ENCODE measurements around the gene PKN2. TPM values are rescaled to one million over a fixed set of nuclear protein-coding genes. Genes with fewer than 3 reads are reported as not detected.

PKN2 gene
- total RNA-seq, 1 experiment from 2014 or later, result 32.5 TPM

DNA sequence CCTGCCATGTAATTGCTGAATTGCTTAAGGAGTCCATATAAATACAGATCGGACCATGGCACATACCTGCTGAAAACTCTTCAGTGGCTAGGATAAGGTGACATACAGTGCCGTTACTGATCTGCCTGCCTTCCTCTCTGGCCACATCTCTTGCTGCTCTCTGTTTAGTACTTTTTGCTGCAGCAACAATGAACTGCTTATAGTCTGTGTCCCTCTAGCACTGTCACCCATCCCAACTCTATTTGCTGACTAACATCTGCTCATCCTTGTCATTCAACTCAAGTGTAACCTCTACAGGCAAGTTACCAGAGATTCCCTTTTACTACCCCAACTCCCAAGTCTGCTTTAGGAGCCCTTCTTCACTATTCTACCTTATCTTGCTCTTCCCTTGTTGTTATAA is 141.6 kb downstream of the PKN2 start:
- H4K8ac ChIP-seq (replicated peaks; ENCODE audit: insufficient read length, low read depth, low read length), result no peak overlapping the region
- H2BK120ac ChIP-seq (ENCODE audit: low read depth, low read length, poor library complexity, severe bottlenecking), result no peak overlapping the region
- H3K4ac ChIP-seq (ENCODE audit: low read depth, low read length), result no peak overlapping the region
- H4K20me1 ChIP-seq (ENCODE audit: control insufficient read depth, insufficient read depth, insufficient read length), result no peaks in the 10 kb centered on the region
- peak overlapping the region in 1 of 3 experiments; percentile 30; a peak in 1 of 7 replicates for H3K27ac Mint-ChIP-seq
- DNase-seq, result no peak
- no peak overlapping the region for H3K4me2 ChIP-seq (ENCODE audit: insufficient read depth, insufficient read length, low read length)
- H2BK15ac ChIP-seq (ENCODE audit: low read depth, low read length), result no peak overlapping the region
- H3K4me1 Mint-ChIP-seq, result peaks cover 8% of the 10 kb centered on the region in 2 experiments
- H2BK20ac ChIP-seq (ENCODE audit: low read depth, low read length, poor library complexity, severe bottlenecking), result no peak overlapping the region
- no peak overlapping the region for H3K23ac ChIP-seq (ENCODE audit: insufficient read length, low read depth, low read length)
- H3K79me2 ChIP-seq (ENCODE audit: insufficient read depth, low read length), result no peaks in the 10 kb centered on the region
- WGBS (ENCODE audit: extremely low coverage, insufficient read length, low lambda C conversion rate), result no CpG with 5 or more reads among the region's 2 CpGs
- H3K27me3 ChIP-seq (ENCODE audit: insufficient read depth, low read length), result no peaks in the 10 kb centered on the region
- H3K36me3 Mint-ChIP-seq (ENCODE audit: insufficient read depth in 1 of 3, low read depth in 3 of 3), result peaks cover 0 to 17% (median 8%) of the 10 kb centered on the region in 3 experiments; a peak in 4 of 7 replicates
- H4K5ac ChIP-seq (ENCODE audit: insufficient read length, low read depth, low read length), result no peak overlapping the region
- no peak overlapping the region for H2AK5ac ChIP-seq (ENCODE audit: insufficient read length, low read length)
- H3K4me1 ChIP-seq (ENCODE audit: insufficient read depth, low read length), result no peaks in the 10 kb centered on the region
- H2BK5ac ChIP-seq (ENCODE audit: insufficient read length, low read length), result no peak overlapping the region
- H3K14ac ChIP-seq (ENCODE audit: insufficient read depth, low read length), result no peak overlapping the region
- no peak overlapping the region for H3K4me3 Mint-ChIP-seq
- no peaks in the 10 kb centered on the region for H3K27me3 Mint-ChIP-seq (ENCODE audit: low read depth)
- H3K27ac ChIP-seq (ENCODE audit: insufficient read length, low read depth, low read length), result no peak overlapping the region
- H3T11ph ChIP-seq (ENCODE audit: low read length), result no peak overlapping the region
- TF ChIP-seq, protein P1, sequence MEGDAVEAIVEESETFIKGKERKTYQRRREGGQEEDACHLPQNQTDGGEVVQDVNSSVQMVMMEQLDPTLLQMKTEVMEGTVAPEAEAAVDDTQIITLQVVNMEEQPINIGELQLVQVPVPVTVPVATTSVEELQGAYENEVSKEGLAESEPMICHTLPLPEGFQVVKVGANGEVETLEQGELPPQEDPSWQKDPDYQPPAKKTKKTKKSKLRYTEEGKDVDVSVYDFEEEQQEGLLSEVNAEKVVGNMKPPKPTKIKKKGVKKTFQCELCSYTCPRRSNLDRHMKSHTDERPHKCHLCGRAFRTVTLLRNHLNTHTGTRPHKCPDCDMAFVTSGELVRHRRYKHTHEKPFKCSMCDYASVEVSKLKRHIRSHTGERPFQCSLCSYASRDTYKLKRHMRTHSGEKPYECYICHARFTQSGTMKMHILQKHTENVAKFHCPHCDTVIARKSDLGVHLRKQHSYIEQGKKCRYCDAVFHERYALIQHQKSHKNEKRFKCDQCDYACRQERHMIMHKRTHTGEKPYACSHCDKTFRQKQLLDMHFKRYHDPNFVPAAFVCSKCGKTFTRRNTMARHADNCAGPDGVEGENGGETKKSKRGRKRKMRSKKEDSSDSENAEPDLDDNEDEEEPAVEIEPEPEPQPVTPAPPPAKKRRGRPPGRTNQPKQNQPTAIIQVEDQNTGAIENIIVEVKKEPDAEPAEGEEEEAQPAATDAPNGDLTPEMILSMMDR (conservative IDR thresholded peaks at IDR 0.05), result no peak
- no peak overlapping the region for H3K56ac ChIP-seq (ENCODE audit: insufficient read length, low read depth, low read length)
- no peaks in the 10 kb centered on the region for H3K9me3 Mint-ChIP-seq
- no peak overlapping the region for H3K18ac ChIP-seq (ENCODE audit: insufficient read length, low read depth, low read length)
- no peak overlapping the region for H3K9ac ChIP-seq (ENCODE audit: extremely low read depth, insufficient read length, low read length)
- no peaks in the 10 kb centered on the region for H3K9me3 ChIP-seq (ENCODE audit: control insufficient read depth, low read depth, low read length)
- H3K23me2 ChIP-seq (ENCODE audit: insufficient read length, low read depth, low read length, poor library complexity, severe bottlenecking), result no peaks in the 10 kb centered on the region
- H2AFZ ChIP-seq (ENCODE audit: low read length), result no peak overlapping the region
- no peak overlapping the region for H2BK12ac ChIP-seq (ENCODE audit: insufficient read length, low read depth, low read length)
- H3K79me1 ChIP-seq (ENCODE audit: insufficient read depth, low read depth, low read length, poor library complexity, severe bottlenecking), result no peaks in the 10 kb centered on the region
- no peak overlapping the region for H4K91ac ChIP-seq (ENCODE audit: insufficient read length, low read depth, low read length)
